Lung (tissue), 12 donors: ENCODE measurements around the gene IFNLR1. TPM values are rescaled to one million over a fixed set of nuclear protein-coding genes. Genes with fewer than 3 reads are reported as not detected.

Experiments
- ATAC-seq: fragments of 200-7000 bp; cut with Tn5 transposase; one replicate; pipeline ENCODE4 v1.9.1; 2020; ENCODE audit warnings: moderate number of reproducible peaks; ENCODE audit not compliant: insufficient read depth, low FRiP score
- DNase-seq, 3 donors: peaks; one replicate each; pipeline ENCODE4 v3.0.0-alpha.2; 2013 to 2017
- H3K27ac ChIP-seq, 2 donors: one replicate each; pipeline ENCODE4 v1.5.1; 2013; ENCODE audit warnings: mild to moderate bottlenecking in 2 of 2, moderate library complexity in 2 of 2, control low read depth in 1 of 2, inconsistent platforms in 1 of 2, low read depth in 1 of 2, low read length in 1 of 2
- H3K27me3 ChIP-seq, 3 donors: one replicate each; pipeline ENCODE4 v1.5.1; 2013; ENCODE audit warnings: low read length in 2 of 3; ENCODE audit not compliant: control insufficient read depth in 3 of 3, insufficient read depth in 3 of 3
- H3K36me3 ChIP-seq, 4 donors: one replicate each; pipeline ENCODE4 v1.5.1; 2013; ENCODE audit warnings: low read length in 4 of 4, mild to moderate bottlenecking in 1 of 4, moderate library complexity in 1 of 4; ENCODE audit not compliant: control insufficient read depth in 4 of 4, insufficient read depth in 4 of 4
- H3K4me1 ChIP-seq, 5 donors: one replicate each; pipeline ENCODE4 v1.5.1; 2013; ENCODE audit warnings: low read length in 5 of 5, mild to moderate bottlenecking in 2 of 5, moderate library complexity in 1 of 5; ENCODE audit not compliant: control insufficient read depth in 5 of 5, insufficient read depth in 5 of 5
- H3K4me3 ChIP-seq: one replicate; pipeline ENCODE4 v1.5.1; 2013; ENCODE audit warnings: mild to moderate bottlenecking, control low read depth, moderate library complexity
- H3K9ac ChIP-seq, 2 donors: one replicate each; pipeline ENCODE4 v1.5.1; 2013; ENCODE audit warnings: low read length in 2 of 2, control low read depth in 1 of 2; ENCODE audit not compliant: insufficient read depth in 1 of 2
- H3K9me3 ChIP-seq, 4 donors: one replicate each; pipeline ENCODE4 v1.5.1; 2013; ENCODE audit warnings: low read length in 3 of 4, mild to moderate bottlenecking in 1 of 4, moderate library complexity in 1 of 4; ENCODE audit not compliant: control insufficient read depth in 4 of 4, insufficient read depth in 3 of 4
- WGBS, 2 donors: extraction: QIAGEN DNeasy Blood & Tissue Kit; methylation state at CpG; one replicate each; pipeline ENCODE4 v1.1.7; 2013; 5-methylcytosine and 5-hydroxymethylcytosine counted together
- polyA plus RNA-seq, 2 donors: library from polyadenylated mRNA; stranded (reverse); fragments of 200-250 nt; gene quantifications; one replicate each; pipeline ENCODE4 v1.2.1, GENCODE V29; 2013
- total RNA-seq, 2 donors: library from RNA; depleted of rRNA in 1 of 2; stranded (reverse); fragments of >200 nt in 1 of 2; gene quantifications; one replicate each; pipeline ENCODE4 v1.2.1, GENCODE V29; 2014 to 2021
- TF ChIP-seq, protein P1 (sequence below): IDR thresholded peaks from 2 replicates; pipeline ENCODE4 v1.5.1; 2012; ENCODE audit warnings: mild to moderate bottlenecking; ENCODE audit errors: control extremely low read depth, extremely low read depth
- donor health status: control.
- donor health status: control.
- donor health status: Bipolar disorder and iron deficiency.
- donor health status: healthy.
- donor health status: DM: yes; HTN: yes; CAD: no.

IFNLR1 gene
- total and polyA plus RNA-seq, 4 donors = 1.2 to 9.0 (median 2.7) TPM

DNA sequence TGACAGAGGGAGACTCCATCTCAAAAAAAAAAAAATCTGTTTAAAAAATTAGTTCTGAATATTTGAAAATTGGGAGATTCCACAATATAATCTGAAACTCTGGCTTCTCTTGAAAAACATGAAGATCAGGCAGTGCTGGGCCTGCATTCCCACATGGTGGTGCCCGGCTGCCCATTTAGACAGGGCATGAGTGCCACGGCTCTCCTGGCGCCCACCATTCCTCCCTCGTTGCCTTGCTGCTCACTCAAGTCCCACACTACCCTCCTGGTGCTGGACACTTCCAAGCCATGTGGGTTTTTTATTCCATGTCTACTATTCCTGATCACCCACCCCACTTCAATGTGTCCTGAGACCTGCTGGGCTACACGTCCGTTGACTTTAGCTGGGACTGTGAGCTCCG is 64.3 kb downstream of the IFNLR1 start:
- H3K9ac ChIP-seq = no peak overlapping the region
- no peaks in the 10 kb centered on the region for H3K36me3 ChIP-seq
- ATAC-seq (no peak), DNase-seq (no peak)
- no peaks in the 10 kb centered on the region for H3K27me3 ChIP-seq
- TF ChIP-seq, protein P1, sequence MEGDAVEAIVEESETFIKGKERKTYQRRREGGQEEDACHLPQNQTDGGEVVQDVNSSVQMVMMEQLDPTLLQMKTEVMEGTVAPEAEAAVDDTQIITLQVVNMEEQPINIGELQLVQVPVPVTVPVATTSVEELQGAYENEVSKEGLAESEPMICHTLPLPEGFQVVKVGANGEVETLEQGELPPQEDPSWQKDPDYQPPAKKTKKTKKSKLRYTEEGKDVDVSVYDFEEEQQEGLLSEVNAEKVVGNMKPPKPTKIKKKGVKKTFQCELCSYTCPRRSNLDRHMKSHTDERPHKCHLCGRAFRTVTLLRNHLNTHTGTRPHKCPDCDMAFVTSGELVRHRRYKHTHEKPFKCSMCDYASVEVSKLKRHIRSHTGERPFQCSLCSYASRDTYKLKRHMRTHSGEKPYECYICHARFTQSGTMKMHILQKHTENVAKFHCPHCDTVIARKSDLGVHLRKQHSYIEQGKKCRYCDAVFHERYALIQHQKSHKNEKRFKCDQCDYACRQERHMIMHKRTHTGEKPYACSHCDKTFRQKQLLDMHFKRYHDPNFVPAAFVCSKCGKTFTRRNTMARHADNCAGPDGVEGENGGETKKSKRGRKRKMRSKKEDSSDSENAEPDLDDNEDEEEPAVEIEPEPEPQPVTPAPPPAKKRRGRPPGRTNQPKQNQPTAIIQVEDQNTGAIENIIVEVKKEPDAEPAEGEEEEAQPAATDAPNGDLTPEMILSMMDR = no peak
- H3K4me3 ChIP-seq = no peak overlapping the region
- no peaks in the 10 kb centered on the region for H3K9me3 ChIP-seq
- 91 to 97% methylated on average over 7 of the region's 7 CpGs for WGBS, 2 donors
- H3K27ac ChIP-seq = no peak overlapping the region
- H3K4me1 ChIP-seq = peaks cover 0 to 6% (median 0%) of the 10 kb centered on the region in 5 donors

DNA sequence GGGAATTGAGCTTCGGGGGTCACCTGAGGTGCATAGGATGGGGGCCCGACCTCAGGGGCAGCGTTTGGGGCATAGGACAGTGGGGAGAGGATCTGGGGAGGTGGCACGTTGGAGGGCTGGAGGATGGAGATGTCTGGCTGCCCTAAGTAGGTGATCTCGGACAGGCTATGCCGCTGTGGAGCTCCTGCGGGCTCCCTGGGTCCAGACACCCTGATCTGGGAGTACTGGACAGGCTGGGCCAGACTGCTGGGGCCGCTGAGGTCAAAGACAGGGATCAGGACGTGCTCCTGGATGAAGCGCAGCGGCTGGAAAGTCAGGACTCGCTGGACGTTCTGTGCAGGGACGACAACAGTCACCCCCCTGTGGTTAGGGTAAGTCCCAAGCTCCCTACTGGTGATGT is 65.7 kb downstream of the IFNLR1 start:
- Histone ChIP-seq H3K36me3 (no peaks in the 10 kb centered on the region), H3K27ac (no peak overlapping the region), H3K27me3 (peaks cover 0 to 2% (median 0%) of the 10 kb centered on the region in 3 donors), H3K9ac (no peak overlapping the region), H3K4me1 (peaks cover 0 to 6% (median 0%) of the 10 kb centered on the region in 5 donors), H3K4me3 (no peak overlapping the region), H3K9me3 (no peaks in the 10 kb centered on the region)
- no peak for DNase-seq
- 86 to 95% methylated on average over 14 of the region's 14 CpGs for WGBS, 2 donors
- no peak for ATAC-seq
- TF ChIP-seq, protein P1 = no peak

DNA sequence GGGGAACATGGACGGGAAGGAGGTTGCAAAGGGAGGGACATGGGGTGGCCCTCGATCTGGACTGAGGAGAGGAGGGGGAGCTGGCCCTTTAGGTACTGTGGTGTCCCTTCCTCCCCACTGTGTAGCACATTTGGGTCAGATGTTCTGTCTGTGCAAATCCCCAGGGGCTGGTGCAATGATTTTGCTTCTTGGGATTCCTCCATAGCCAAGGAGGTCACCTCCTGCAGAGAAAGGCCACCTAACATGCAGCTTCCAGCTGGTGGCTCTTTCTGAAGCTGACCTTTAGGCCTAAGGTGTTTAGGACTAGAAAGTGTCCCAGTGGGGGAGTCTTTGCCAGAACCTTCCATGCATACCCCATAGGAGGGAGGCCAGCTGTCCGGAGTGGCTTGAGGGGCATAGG is 66.1 kb downstream of the IFNLR1 start:
- Histone ChIP-seq H3K9ac (no peak overlapping the region), H3K4me3 (no peak overlapping the region), H3K36me3 (no peaks in the 10 kb centered on the region), H3K27ac (no peak overlapping the region), H3K4me1 (peaks cover 0 to 6% (median 0%) of the 10 kb centered on the region in 5 donors), H3K27me3 (peaks cover 0 to 2% (median 0%) of the 10 kb centered on the region in 3 donors), H3K9me3 (no peaks in the 10 kb centered on the region)
- TF ChIP-seq, protein P1 = no peak
- DNase-seq = no peak
- no peak for ATAC-seq
- 59 to 82% methylated on average over 3 of the region's 3 CpGs for WGBS, 2 donors
